Ascending aorta (tissue), 2 donors: Measurements from ENCODE around the gene SEMA5A. TPM values are rescaled to one million over a fixed set of nuclear protein-coding genes. Genes with fewer than 3 reads are reported as not detected.

Experiments used
- DNase-seq, 2 donors: peaks; one replicate each; pipeline ENCODE4 v3.0.0-alpha.2; 2019; ENCODE audit warnings: low spot score in 2 of 2
- H3K27ac ChIP-seq, 2 donors: fragments of 200-600 bp; sonication (generic); one replicate each; pipeline ENCODE4 v1.5.1; 2016 to 2017; ENCODE audit warnings: mild to moderate bottlenecking in 1 of 2
- H3K27me3 ChIP-seq: fragments of 200-600 bp; sonication (generic); one replicate; pipeline ENCODE4 v1.5.1; 2017
- H3K36me3 ChIP-seq, 2 donors: fragments of 200-600 bp; sonication (generic); one replicate each; pipeline ENCODE4 v1.5.1; 2016
- H3K4me1 ChIP-seq, 2 donors: fragments of 200-600 bp; sonication (generic); one replicate each; pipeline ENCODE4 v1.5.1; 2016 to 2017; ENCODE audit warnings: mild to moderate bottlenecking in 1 of 2
- H3K4me3 ChIP-seq, 2 donors: fragments of 200-600 bp; sonication (generic); one replicate each; pipeline ENCODE4 v1.5.1; 2016 to 2017; ENCODE audit warnings: mild to moderate bottlenecking in 1 of 2
- H3K9me3 ChIP-seq, 2 donors: fragments of 200-600 bp; sonication (generic); one replicate each; pipeline ENCODE4 v1.5.1; 2016
- intact Hi-C: fragments of 100-400 bp; cut with DNase I; formaldehyde crosslinking; loops from one replicate; pipeline ENCODE4 v1.15.1; 2023
- total RNA-seq: library from RNA; depleted of rRNA; stranded (reverse); fragments of >200 nt; gene quantifications from one replicate; pipeline ENCODE4 v1.1.0, GENCODE V29; 2016
- TF ChIP-seq, protein P1 (sequence below), 3 experiments: fragments of 200-600 bp in 2 of 3; fragments of 450-650 bp in 1 of 3; sonication (generic) in 2 of 3; IDR thresholded peaks; one replicate each; pipeline ENCODE4 v1.5.1; 2016 to 2019; ENCODE audit warnings: antibody characterized with exemption in 3 of 3, mild to moderate bottlenecking in 1 of 3, moderate library complexity in 1 of 3

SEMA5A gene
- total RNA-seq, 1 donor from 2014 or later, result 18.4 TPM

DNA sequence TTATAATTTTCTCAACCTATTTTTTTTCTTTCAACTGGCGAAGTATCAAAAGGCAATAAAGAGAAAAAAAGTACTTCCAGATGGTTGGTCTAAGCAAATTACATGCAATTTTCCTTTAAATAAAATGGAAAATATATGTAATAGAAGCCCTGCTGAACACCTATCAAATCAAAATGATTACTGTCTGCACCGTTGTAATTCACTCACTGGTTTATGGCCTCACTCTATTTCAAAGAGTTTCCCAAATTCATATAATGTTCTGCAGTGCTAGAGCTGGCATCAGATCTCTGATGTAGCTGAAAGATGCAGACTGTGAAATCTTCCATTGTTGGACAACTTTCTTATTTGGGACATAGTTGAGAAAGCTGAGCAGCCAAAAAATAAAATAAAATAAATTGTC, 130.3 kb downstream of the SEMA5A start:
- H3K9me3 ChIP-seq, result no peaks in the 10 kb centered on the region
- no peak overlapping the region for H3K27ac ChIP-seq
- intact Hi-C loops, result no loop called here
- no peaks in the 10 kb centered on the region for H3K27me3 ChIP-seq
- no peaks in the 10 kb centered on the region for H3K4me1 ChIP-seq
- no peak for DNase-seq
- no peak overlapping the region for H3K4me3 ChIP-seq
- TF ChIP-seq, protein P1, sequence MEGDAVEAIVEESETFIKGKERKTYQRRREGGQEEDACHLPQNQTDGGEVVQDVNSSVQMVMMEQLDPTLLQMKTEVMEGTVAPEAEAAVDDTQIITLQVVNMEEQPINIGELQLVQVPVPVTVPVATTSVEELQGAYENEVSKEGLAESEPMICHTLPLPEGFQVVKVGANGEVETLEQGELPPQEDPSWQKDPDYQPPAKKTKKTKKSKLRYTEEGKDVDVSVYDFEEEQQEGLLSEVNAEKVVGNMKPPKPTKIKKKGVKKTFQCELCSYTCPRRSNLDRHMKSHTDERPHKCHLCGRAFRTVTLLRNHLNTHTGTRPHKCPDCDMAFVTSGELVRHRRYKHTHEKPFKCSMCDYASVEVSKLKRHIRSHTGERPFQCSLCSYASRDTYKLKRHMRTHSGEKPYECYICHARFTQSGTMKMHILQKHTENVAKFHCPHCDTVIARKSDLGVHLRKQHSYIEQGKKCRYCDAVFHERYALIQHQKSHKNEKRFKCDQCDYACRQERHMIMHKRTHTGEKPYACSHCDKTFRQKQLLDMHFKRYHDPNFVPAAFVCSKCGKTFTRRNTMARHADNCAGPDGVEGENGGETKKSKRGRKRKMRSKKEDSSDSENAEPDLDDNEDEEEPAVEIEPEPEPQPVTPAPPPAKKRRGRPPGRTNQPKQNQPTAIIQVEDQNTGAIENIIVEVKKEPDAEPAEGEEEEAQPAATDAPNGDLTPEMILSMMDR (IDR thresholded peaks at IDR 0.05), result no peak
- H3K36me3 ChIP-seq, result no peaks in the 10 kb centered on the region

DNA sequence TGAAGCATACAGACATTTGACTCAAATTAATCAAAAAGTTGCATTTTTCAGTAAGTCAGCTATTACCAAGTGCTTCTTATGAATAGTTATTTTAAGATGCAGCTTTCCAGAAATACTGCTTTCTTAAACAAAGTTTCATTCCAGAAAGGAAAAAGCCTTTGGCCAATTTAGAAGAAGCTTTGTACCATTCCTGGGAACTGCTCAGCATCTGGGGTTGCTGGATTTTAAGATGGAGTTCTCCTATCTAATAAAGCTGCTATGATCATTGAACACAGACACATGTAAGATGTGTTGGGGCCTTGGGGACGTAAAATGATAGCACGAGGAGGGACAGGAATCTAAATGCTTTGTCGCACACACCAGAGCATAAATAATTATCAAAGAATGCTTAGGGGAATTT, 130.8 kb downstream of the SEMA5A start:
- Histone ChIP-seq H3K4me3 (no peak overlapping the region), H3K4me1 (no peaks in the 10 kb centered on the region), H3K36me3 (no peaks in the 10 kb centered on the region), H3K9me3 (no peaks in the 10 kb centered on the region), H3K27ac (no peak overlapping the region), H3K27me3 (no peaks in the 10 kb centered on the region)
- intact Hi-C loops, result no loop called here
- TF ChIP-seq, protein P1 (IDR thresholded peaks at IDR 0.05), result no peak
- DNase-seq, result no peak

DNA sequence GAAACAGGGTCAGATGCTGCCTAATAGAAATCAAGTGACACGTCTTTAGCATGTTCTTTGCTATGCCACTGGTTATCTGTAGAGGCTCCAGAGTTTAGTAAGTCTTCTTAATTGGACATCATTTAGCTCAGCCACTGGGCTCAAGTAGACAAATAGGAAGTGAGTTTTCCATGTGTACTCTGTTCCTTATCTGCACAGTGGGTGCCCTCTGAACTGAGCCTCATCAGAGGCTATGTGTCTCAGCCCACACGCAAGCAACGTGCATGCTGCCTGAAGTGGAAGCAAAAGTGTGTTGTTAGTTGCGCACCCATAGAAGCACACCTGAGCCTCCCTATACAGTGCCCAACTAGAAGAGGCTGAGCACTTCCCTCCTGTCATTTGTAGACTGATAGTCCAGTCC, 134.7 kb downstream of the SEMA5A start:
- Histone ChIP-seq H3K4me3 (no peak overlapping the region), H3K9me3 (no peaks in the 10 kb centered on the region), H3K4me1 (no peaks in the 10 kb centered on the region), H3K27ac (no peak overlapping the region), H3K36me3 (no peaks in the 10 kb centered on the region), H3K27me3 (no peaks in the 10 kb centered on the region)
- DNase-seq, result no peak
- intact Hi-C loops, result no loop called here
- TF ChIP-seq, protein P1 (IDR thresholded peaks at IDR 0.05), result no peak

DNA sequence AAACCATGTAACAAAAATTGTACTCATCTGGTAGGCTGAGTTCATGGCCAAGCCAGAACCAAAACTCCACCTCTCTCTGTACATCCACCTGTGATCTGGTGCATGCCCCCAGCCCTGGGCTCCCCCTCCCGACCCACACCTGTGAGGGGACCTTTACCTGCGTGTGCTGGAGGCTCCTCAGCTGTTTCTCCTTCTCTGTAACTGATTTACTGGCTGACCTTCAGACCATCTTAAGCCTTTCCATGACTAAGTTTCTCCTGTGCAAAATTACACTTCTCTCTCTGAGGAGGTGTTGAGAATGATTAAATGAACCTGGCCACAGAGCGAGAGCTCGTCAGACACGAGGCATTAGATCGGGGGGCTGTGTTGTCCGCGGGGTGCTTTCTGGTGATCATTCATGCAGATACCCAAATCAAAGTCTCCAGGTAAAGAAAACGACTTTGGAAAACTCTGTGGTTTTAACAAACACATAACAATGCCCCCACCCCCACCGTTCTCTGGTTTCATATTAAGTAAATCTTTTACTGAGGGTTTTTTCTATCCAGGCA, 136.4 kb downstream of the SEMA5A start:
- Histone ChIP-seq H3K27ac (no peak overlapping the region), H3K9me3 (no peaks in the 10 kb centered on the region), H3K36me3 (no peaks in the 10 kb centered on the region), H3K4me3 (no peak overlapping the region), H3K27me3 (no peaks in the 10 kb centered on the region), H3K4me1 (no peaks in the 10 kb centered on the region)
- intact Hi-C loops, result no loop called here
- no peak for DNase-seq
- TF ChIP-seq, protein P1 (IDR thresholded peaks at IDR 0.05), result no peak

DNA sequence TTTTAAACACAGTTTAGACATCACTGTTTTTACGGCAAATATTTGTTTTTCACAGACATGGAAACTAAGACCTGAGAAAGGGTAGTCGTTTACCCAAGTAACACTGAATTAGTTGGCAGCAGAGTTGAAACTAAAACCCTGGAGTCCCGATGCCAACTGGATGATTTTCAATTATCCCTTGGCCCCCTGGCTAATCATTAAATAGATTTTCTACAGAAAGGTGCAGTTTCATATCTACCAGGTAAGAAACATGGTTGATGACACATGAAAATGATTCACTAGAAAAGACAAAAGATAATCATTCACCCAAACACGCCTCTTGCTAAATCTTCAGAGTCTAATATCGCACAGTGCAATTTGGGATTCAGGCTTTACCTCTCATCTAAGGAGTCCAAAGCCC, 136.9 kb downstream of the SEMA5A start:
- no peak overlapping the region for H3K4me3 ChIP-seq
- no peak overlapping the region for H3K27ac ChIP-seq
- DNase-seq, result no peak
- no peaks in the 10 kb centered on the region for H3K36me3 ChIP-seq
- TF ChIP-seq, protein P1 (IDR thresholded peaks at IDR 0.05), result no peak
- no peaks in the 10 kb centered on the region for H3K4me1 ChIP-seq
- intact Hi-C loops, result no loop called here
- no peaks in the 10 kb centered on the region for H3K9me3 ChIP-seq
- H3K27me3 ChIP-seq, result no peaks in the 10 kb centered on the region

DNA sequence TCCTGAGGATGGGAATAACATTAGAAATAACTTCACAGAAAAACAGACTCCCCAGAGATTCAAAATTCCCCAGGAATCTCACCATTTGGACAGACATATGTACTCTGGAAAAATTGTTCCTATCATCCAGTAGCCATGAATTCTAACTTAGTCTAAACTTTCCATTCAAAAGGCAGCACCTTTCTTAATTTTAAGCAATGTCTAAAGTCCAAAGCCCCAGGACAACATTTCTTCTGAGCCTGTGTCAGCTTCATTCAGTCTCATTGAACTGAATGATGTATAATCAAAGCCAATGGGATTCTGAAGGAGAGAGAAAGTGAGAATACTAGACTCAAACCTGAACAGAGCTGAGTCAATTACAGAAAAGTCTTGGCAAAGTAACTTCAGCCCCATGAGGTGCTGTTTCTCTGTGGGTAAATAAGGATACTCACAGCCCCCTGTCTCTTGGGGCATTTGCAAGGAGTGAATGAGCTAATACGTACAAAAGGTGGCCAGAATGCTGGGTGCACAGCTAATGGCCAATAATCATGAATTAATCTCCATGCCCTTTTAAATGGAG, 140.6 kb downstream of the SEMA5A start:
- intact Hi-C loops, result no loop called here
- no peak for DNase-seq
- Histone ChIP-seq H3K27me3 (no peaks in the 10 kb centered on the region), H3K4me3 (no peak overlapping the region), H3K27ac (no peak overlapping the region), H3K9me3 (no peaks in the 10 kb centered on the region), H3K36me3 (no peaks in the 10 kb centered on the region), H3K4me1 (no peaks in the 10 kb centered on the region)
- TF ChIP-seq, protein P1 (IDR thresholded peaks at IDR 0.05), result no peak
